HL-60/S4 treated with retinoic acid at 250 ng/mL for 4 days and 3 days (cell line): ENCODE data around the gene GRID2.

Source experiments
- in situ Hi-C: fragments of 300-500 bp; cut with MboI; formaldehyde crosslinking; loops from 2 replicates; pipeline ENCODE4 v1.7.0; 2022; ENCODE audit warnings: low sequenced_read_pairs

Gene GRID2

DNA sequence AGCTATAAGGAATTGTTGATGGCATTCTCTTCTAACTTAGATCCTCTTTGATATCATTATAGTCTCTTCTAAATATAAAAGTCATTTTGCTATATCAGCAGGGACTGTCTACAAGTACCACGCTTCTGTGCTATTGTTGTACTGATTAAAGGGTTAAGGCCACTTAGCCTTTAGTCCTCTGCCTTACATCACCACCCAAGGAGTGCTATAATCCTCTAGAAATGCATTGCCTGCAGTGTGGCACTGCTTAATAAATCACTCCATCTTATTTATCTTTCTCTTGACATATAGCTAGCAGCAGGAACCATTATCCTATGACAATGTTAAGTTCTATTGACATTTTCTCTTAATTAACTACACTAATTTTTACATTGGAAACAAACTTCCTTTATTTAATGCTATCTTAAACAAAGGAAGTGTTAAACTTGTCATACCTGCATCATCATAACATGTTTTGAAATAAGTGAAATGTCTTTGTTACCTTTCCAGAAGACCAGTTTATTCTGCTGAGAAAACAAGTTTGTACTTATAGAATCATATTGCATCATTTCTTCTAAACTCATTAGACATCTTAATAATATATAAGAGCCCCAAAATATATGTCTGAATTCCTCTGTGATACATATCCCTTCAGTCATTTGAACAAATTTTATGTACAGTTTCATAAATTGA lies 1163.9 kb downstream of the GRID2 start:
- in situ Hi-C loops, result no loop called here

DNA sequence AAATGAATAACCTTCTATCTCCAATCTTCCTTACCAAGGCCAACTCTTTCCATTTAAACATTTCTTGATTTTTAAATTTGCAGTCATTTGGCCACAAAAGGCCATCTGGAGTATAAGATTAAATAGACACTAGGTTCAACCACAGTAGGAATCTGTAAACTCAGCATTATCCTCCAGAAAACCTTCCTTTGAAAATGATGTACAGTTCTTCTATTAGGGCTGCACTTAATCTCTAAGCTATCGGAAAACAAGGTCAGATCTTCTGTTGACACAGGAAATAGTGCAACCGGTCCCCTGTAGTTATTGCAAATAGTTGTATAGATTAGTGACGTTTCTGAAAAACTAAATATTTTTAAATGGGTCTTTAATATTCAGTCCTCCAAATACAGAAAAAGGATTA lies 1165.8 kb downstream of the GRID2 start:
- in situ Hi-C loops, result no loop called here

DNA sequence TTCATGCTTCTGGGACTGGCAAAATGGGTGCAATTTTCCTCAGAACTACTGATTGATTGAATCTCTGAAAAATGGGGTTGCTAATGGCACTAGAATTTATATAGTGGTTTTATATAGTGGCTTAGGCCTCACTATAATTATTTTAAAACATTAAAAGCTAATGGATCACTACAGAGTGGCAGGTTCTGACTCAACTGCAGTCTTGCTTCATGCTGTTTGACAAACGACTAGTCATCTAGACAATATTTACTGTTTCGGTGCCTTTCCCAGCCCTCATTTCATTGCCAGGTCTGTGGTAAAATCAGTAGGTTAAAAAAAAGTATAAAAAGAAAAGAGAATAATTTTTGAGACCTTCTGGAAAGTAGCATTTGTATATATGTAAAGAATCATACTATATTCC lies 1172.0 kb downstream of the GRID2 start:
- in situ Hi-C loops, result no loop called here

DNA sequence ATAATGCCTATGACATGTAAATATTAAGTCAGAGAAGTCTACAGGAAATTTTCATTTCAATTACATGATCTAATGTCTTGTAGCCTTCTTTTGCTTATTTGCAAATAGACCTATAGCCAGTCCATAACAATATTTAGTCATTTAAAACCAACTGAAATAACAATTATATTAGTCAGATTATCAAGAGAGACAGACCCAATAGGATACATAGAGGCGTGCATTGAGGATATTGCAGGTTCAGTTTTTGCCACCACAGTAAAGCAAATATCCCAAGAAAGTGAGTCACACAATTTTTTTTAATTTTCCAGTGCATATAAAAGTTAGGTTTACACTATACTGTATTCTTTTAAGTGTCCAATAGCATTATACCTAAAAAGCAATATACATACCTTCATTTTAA lies 1175.0 kb downstream of the GRID2 start:
- in situ Hi-C loops, result no loop called here

DNA sequence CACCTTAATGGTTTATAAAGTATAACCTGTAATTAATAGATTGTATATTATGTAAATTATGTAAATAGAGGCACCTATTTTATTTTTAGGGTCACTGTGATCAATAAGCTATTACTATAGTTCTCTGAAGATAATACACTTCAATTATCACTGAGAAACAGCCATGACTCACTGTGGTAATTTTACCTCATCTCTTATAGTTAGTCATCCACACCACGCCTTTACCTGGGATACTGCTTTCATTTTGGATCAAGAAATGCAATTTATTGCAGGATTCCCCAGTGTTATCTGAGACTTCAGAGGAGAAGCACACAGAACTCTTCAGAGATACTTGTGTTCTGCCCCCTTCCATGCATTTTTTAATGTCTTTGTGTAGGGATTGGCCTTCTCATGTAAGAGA lies 1176.7 kb downstream of the GRID2 start:
- in situ Hi-C loops, result no loop called here

DNA sequence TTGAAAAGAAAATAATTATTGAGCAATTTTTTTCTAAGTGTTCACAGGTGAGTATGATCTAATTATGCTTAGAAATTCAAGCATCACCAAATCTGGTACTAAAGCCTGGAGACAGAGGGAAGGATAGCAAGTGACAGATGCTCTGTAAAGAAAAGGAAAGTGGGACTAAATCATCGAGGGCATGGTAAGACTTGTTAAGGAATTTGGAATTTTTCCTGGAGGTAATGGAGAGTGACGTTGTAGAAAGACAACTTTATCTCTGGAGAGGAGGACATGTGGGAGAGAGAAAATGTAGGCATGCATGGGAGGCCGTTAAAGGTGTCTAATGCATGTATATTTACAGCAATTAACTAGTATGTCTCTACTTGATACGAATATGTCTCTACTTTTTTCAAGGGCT lies 1191.6 kb downstream of the GRID2 start:
- in situ Hi-C loops, result no loop called here

DNA sequence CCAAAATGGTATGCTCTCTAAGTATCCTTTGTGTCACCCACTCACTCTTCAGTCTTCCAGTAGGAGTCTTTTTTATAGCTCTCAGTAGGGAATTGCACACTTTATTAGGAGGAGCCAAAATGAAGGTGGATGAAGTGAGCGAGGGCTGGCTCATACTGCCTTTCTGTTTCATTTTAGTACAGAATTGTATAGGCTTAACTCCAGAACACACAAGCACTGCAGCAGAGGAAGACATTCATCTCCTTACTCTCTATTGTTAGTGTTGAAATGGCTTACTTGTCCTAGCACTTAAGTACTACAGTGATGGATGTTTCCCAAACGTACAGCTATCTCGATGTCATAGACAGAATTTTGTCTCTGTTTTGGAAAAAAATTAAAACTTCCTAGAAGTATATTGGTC lies 1197.5 kb downstream of the GRID2 start:
- in situ Hi-C loops, result no loop called here

DNA sequence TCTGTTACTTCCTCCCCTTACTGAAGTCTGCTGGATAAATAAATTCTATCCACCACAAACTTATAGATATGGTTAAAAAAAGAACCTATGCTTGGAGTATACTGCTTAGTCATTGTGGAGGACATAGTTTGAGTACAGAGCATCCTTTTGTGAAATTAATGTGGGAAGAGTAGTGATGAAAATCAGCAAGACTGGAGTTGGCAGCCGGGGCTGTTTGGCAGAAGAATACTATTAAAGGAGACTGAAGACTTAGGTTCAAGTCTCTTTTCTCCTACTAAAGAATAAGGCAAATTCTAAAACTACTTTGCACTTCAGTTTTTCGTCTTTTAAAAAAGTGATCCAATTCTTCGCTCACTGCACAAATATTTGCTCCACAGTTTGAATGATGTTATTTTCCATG lies 1198.2 kb downstream of the GRID2 start:
- in situ Hi-C loops, result no loop called here

DNA sequence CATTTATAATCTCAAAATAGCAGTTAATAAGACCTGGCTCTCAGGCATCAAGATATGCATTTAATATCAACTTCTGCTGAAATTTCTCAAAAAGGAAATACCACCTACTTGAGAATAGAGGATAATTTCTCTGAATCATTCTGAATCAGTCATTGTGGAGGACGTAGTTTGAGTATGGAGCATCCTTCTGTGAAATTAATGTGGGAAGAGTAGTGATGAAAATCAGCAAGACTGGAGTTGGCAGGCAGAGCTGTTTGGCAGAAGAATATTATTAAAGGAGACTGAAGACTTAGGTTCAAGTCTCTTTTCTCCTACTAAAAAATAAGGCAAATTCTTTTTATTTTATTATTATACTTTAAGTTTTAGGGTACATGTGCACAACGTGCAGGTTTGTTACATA lies 1199.2 kb downstream of the GRID2 start:
- in situ Hi-C loops, result no loop called here

DNA sequence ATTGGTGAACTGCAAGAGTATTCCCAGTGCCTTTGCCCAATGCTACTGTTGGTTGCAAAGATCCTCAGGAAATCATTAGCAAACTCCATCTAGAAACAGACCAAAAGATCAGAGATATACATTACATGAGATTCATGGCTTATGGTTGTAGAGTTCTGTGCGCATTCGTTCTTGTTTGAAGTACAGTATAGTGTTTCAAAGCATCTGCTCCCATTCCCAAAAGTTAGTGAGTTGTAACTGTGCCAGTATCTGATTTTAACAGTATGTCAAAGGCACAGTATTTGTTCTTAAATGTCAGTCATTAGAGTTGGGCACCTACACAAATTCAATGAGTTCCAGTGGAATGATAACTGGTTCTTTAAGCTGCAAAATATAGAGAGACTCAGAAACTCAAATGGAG lies 1210.1 kb downstream of the GRID2 start:
- in situ Hi-C loops, result no loop called here

DNA sequence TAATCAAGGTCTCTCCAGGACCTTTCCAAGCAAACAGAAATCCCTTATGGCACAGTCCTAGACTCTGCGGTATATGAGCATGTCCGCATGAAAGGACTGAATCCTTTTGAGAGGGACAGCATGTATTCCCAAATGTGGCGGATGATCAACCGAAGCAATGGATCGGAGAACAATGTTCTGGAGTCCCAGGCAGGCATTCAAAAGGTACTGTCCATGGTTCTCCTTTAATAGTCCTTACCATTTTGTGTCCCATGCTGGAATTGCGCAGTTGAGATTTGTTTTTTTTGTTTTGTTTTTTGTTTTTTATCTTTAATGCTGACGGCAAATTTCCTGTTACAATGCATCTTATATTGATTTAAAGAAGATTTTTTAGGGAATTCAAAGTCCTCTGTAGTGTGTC lies 1211.4 kb downstream of the GRID2 start:
- in situ Hi-C loops, result no loop called here

DNA sequence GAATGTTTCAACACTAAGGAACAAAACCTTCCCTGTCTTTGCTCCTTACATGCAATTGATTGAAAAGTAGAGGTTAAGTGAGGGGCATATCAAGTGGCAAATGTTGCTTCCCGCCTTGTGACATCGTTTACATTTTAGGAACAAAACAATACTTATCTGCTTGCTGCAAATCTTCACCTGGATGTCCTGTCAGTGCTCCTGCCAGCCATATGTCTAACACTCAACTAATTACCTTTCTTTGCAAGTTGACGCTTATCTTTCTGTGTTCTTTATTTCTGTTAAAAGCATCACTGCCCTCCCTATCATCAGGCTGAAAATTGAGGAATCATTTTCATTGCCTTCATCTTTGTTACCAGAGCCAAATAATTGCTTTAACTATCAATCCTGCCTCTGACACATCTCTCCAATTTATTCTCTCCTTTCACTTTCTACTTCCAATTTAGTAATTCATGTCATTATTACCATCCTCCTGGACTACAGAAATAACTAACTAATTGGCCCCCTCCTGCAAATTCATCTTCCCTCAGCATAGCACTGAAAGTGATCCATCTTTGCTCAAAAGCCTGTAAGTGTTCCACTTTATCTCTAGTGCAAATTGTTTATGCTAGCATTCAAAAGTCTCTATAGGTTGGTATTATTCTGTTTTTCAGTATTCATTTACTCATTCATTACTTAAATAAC lies 1226.1 kb downstream of the GRID2 start:
- in situ Hi-C loops, result no loop called here

DNA sequence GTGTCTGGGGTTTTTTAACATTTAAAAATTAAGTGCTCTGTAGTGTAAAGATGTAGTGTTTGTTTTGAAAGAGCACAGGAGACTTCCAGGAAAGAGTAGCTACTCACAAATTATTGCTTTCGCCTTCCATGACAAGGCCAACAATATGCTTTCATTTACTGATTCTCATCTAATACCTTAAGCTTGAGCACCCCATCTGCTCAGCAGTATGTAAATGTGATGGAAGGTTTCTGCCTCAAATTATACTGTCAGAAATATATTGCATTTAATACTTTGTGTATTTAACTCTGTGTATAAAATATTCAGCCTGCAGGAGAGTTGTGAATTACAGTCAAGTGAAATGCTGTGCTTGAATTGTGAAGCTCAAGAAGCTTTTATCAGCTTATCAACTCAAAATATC lies 1228.5 kb downstream of the GRID2 start:
- in situ Hi-C loops, result no loop called here

DNA sequence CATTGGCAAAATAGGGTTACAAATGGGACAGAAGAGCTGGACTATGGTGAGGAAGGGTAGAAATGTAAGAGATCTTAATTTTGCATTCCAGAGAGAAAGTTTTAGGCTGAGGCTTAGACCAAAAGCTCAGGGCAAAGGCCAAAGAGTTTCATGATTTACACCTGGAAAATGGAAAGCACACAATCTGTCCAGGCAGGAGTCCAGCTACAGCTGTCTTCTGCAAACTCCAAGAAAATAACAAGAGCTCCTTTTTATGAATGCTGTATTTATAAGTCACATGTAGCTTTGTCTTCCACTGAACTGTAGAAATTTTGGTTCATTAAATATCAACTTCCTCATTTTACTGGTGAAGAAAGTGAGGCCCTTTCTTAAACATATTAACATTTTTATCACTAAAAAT lies 1236.8 kb downstream of the GRID2 start:
- in situ Hi-C loops, result no loop called here

DNA sequence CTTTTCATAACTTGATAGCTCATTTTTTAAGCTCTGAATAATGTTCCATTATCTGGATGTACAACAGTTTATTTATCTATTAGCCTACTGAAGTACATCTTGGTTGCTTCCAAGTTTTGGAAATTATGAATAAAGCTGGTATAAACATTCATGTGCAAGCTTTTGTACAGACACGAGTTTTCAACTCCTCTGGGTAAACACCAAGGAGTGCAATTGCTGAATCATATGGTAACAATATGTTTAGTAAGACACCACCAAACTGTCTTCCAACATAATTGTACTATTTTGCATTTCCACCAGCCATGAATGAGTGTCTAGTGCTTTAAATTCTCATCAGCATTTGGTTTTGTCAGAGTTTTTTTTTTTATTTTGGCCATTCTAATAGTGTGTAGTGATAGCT lies 1258.1 kb downstream of the GRID2 start:
- in situ Hi-C loops, result no loop called here

DNA sequence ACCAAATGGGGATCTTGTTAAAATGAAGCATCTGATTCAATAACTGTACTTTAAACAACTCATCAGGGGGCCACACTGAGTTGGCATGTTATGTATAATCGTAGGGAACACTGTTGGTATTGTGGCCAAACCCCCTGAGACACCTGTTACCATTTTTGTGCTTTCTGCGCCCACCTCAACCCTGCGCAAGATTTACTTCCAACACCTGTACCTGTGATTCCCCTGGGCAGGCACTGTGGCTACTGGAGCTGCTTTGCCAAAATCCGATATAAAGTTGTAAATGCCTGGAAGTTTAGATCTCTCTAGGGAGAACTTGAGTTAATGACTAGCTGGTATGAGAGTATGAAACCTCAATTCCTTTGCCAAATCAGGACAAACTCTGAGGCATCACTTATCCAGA lies 1265.0 kb downstream of the GRID2 start:
- in situ Hi-C loops, result no loop called here

DNA sequence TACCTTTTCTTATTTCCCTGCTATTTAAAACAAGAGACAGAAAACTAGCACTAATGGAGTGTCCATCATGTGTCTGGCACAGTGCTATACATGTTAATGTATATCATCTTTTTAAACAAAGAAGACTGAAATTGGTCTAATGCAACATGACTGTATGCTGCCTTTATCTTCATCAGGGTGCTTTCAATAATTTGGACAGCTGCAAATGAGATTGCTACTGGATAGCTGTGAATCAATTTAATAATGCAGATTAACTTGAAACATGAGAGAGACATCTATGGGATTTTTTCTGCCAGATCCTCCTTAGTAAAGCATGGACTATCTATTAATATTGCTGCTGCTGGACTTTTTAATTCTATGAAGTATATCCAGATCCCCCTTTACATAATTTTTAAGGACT lies 1269.5 kb downstream of the GRID2 start:
- in situ Hi-C loops, result no loop called here

DNA sequence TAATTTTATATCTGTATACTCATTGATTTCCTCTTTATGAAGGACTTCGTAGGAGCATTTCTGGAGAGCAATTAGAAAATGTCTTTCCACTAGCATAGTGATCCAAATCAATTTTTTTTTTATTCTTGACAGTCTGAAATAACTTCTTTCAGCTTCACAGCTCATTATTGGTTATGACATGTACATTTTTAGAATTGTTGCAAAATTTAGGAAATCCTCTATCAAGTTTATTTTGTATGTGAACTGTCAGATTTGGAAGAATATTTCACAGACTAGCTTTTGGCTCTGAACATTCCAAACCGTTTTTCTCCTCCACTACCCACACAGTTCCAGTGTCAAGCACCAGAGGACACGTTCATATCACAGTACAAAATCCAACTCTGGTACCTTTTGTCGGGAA lies 1275.2 kb downstream of the GRID2 start:
- in situ Hi-C loops, result no loop called here

DNA sequence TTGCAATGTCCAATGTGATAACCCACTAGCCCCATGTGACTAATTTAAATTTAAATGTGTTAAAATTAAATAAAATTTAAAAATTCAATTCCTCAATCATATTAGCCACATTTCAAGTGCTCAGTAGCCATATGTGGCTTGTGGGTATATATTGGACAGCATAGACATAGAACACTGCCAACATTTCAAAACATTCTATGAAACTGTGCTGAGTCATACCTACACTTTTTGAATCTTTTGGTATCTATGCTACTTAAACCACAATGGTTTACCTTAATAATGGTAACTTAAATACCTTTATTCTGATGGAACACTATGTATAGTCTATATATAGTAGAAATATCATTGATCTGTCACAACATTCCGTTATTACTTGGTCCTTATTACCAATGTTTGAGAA lies 1301.4 kb downstream of the GRID2 start:
- in situ Hi-C loops, result no loop called here

DNA sequence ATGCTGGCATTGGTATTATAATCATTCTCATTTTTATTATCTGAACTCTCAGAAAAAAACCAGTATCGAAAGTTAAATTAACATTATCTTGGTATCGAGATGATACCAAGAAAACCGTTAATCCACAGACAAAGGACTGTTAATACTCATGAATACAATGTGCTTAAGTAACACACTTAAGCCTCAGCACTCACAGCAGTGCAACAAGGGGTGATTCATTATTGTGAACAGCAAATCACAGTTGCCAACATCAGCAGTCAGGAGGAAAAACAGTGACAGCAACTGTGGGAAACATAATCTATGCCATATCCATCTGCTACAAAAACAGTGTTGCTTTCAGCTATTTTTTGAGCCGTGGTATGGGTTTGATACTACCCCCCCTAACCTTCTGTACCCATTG lies 1313.8 kb downstream of the GRID2 start:
- in situ Hi-C loops, result no loop called here

DNA sequence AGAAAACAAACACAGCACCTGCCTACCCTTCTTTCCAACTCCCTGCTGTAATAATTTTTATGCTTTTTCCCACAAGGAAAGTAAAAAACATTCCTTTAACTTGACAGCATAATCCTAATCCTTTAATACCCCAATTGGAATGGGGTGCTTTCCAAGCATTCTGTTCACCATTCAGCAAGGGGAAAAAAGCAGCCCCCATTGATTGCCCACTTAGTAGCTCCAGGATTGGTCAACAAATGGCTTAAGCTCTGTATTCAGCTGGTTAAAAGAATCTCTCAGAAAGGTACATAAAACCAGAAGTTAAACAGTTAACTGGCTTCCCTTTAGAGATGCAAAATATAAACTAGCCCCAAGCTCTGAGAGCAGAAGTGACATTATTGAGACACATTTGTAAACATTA lies 1330.0 kb downstream of the GRID2 start:
- in situ Hi-C loops, result no loop called here

DNA sequence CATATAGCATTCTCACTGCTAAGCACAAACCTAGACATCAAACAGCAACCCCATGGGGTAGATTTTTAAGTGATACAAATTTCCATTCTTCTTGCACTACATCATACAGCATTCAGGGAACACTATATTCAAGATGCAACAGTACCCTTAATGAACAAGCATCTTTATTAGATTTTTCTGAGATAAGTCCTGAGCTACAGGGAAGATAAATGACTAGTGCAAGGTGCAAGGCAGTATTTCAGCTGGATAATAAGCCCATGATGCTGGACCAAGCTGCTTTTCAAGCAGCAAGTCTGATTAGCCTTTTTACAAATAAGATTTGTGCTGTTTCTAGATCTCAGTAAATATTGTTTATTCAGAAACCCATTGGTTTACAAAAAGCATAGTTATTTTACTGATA lies 1332.2 kb downstream of the GRID2 start:
- in situ Hi-C loops, result no loop called here

DNA sequence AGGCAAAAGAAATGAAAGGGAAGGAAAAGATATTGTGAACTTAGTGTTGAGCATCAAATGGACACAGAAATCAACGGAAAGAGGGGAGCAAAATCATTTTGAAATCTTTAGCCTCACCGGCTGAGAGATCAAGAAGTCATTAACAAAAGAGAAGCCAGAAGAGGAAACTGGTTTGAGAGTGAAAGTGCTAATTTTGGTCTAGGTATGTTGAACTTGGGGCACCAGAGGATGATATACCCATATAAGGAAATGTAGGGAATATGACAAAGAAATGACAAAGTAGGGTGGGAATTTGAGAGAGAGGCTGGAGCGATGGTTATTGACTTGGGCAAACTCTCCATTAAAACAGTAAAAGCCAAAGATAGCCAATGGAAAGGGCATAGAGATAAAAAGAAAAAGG lies 1341.4 kb downstream of the GRID2 start:
- in situ Hi-C loops, result no loop called here
